Gastrocnemius medialis (tissue), 4 donors: ENCODE measurements around the gene PRDX3. TPM values are rescaled to one million over a fixed set of nuclear protein-coding genes. Genes with fewer than 3 reads are reported as not detected.

Experiments
- ATAC-seq, 2 donors: fragments of 150-250 bp; one replicate each; pipeline ENCODE4 v1.9.1; 2016
- DNase-seq, 2 donors: peaks; one replicate each; pipeline ENCODE4 v3.0.0-alpha.2; 2019
- H3K27ac ChIP-seq, 4 donors: fragments of 200-600 bp; sonication (generic); 1 replicate in 1 of 4; 2 replicates in 3 of 4; pipeline ENCODE4 v1.5.1; 2016 to 2018; ENCODE audit warnings: mild to moderate bottlenecking in 2 of 4, moderate library complexity in 1 of 4
- H3K27me3 ChIP-seq, 3 donors: fragments of 200-600 bp; sonication (generic) in 2 of 3; 1 replicate in 1 of 3; 2 replicates in 2 of 3; pipeline versions ENCODE4 v1.5.1 to v1.6.0; 2016 to 2019; ENCODE audit warnings: mild to moderate bottlenecking in 1 of 3, moderate library complexity in 1 of 3
- H3K36me3 ChIP-seq, 2 donors: fragments of 200-600 bp; sonication (generic) in 1 of 2; one replicate each; pipeline ENCODE4 v1.5.1; 2017 to 2018
- H3K4me1 ChIP-seq, 2 donors: fragments of 200-600 bp; sonication (generic) in 1 of 2; one replicate each; pipeline ENCODE4 v1.5.1; 2016 to 2017; ENCODE audit warnings: mild to moderate bottlenecking in 2 of 2
- H3K4me3 ChIP-seq, 4 donors: fragments of 200-600 bp; sonication (generic) in 3 of 4; 1 replicate in 1 of 4; 2 replicates in 3 of 4; pipeline ENCODE4 v1.5.1; 2016 to 2019; ENCODE audit warnings: mild to moderate bottlenecking in 2 of 4
- H3K9me3 ChIP-seq, 3 donors: fragments of 200-600 bp; sonication (generic) in 2 of 3; 1 replicate in 1 of 3; 2 replicates in 2 of 3; pipeline ENCODE4 v1.5.1; 2016 to 2019
- POLR2A ChIP-seq, 2 donors: fragments of 450-650 bp; IDR thresholded peaks; one replicate each; pipeline ENCODE4 v1.6.1; 2017; ENCODE audit warnings: antibody characterized with exemption in 2 of 2, mild to moderate bottlenecking in 2 of 2, moderate library complexity in 2 of 2
- in situ Hi-C, 4 donors: fragments of 200-750 bp; cut with MboI; loops; one replicate each; pipeline versions ENCODE4 v1.15.0 to v1.8.0; 2017; ENCODE audit warnings: low sequenced_read_pairs in 4 of 4
- intact Hi-C: fragments of 100-400 bp; cut with DNase I; formaldehyde crosslinking; loops from one replicate; pipeline ENCODE4 v1.15.1; 2023; ENCODE audit warnings: low total_unique reads
- total RNA-seq, 4 donors: library from RNA; depleted of rRNA; stranded (reverse); fragments of >200 nt; gene quantifications; one replicate each; pipeline versions ENCODE4 v1.1.0 to v1.2.3, GENCODE V29; 2016
- TF ChIP-seq, protein P1 (sequence below), 5 experiments: fragments of 450-650 bp in 3 of 5; fragments of 200-600 bp in 2 of 5; sonication (generic) in 2 of 5; IDR thresholded peaks in 4 of 5; conservative IDR thresholded peaks in 1 of 5; 1 replicate in 4 of 5; 2 replicates in 1 of 5; pipeline ENCODE4 v1.5.1; 2016 to 2019; ENCODE audit warnings: antibody characterized with exemption in 5 of 5, mild to moderate bottlenecking in 3 of 5, moderate library complexity in 3 of 5

Gene PRDX3
- total RNA-seq, 4 donors from 2014 or later: 227 to 342 (median 250) TPM

DNA sequence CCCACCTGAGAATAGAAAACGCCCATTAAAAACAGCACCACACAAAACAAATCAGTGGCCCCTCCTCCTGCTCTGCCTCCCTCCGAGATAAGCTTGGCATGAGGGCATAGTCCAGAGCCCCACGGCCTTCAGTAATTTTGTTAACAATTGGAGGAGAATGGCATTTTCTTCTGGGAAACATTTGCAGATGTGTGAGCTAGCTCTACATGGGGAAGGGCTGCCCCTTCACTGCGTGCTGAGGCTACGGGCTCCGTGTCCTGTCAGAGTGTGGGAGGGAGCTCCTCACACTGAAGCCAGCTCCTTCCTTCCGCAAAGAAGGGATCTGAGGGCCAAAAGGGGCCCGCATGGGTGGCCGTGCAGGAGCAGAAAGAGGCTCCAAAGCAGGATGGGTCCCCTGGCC lies 43.9 kb upstream of the PRDX3 start:
- H3K4me3 ChIP-seq: peak overlapping the region in 2 of 4 donors; percentile 5 to 7
- ATAC-seq: no peak

GRCh38 chr10:119221666-119222065 lies 43.1 kb upstream of the PRDX3 start:
- Histone ChIP-seq H3K4me3 (no peak overlapping the region), H3K27me3 (no peaks in the 10 kb centered on the region), H3K4me1 (peaks cover 7 to 18% of the 10 kb centered on the region in 2 donors), H3K9me3 (no peaks in the 10 kb centered on the region), H3K27ac (peak overlapping the region; percentile 64 to 74 (median 69)), H3K36me3 (no peaks in the 10 kb centered on the region)
- no peak for ATAC-seq
- in situ Hi-C loops (no loop called here), intact Hi-C loops (no loop called here)
- TF ChIP-seq POLR2A (IDR thresholded peaks at IDR 0.05): no peak
- TF ChIP-seq, protein P1, sequence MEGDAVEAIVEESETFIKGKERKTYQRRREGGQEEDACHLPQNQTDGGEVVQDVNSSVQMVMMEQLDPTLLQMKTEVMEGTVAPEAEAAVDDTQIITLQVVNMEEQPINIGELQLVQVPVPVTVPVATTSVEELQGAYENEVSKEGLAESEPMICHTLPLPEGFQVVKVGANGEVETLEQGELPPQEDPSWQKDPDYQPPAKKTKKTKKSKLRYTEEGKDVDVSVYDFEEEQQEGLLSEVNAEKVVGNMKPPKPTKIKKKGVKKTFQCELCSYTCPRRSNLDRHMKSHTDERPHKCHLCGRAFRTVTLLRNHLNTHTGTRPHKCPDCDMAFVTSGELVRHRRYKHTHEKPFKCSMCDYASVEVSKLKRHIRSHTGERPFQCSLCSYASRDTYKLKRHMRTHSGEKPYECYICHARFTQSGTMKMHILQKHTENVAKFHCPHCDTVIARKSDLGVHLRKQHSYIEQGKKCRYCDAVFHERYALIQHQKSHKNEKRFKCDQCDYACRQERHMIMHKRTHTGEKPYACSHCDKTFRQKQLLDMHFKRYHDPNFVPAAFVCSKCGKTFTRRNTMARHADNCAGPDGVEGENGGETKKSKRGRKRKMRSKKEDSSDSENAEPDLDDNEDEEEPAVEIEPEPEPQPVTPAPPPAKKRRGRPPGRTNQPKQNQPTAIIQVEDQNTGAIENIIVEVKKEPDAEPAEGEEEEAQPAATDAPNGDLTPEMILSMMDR (IDR thresholded peaks at IDR 0.05 in 4 of 5, conservative IDR thresholded peaks at IDR 0.05 in 1 of 5): no peak
- no peak for DNase-seq

More for the DNA sequence above, 43.9 kb upstream of the PRDX3 start:
- no peaks in the 10 kb centered on the region for H3K27me3 ChIP-seq
- DNase-seq: no peak
- in situ Hi-C loops: no loop called here
- peaks cover 7 to 18% of the 10 kb centered on the region in 2 donors for H3K4me1 ChIP-seq
- intact Hi-C loops: no loop called here
- TF ChIP-seq, protein P1 (IDR thresholded peaks at IDR 0.05 in 4 of 5, conservative IDR thresholded peaks at IDR 0.05 in 1 of 5): no peak
- TF ChIP-seq POLR2A (IDR thresholded peaks at IDR 0.05): no peak
- no peaks in the 10 kb centered on the region for H3K36me3 ChIP-seq
- no peaks in the 10 kb centered on the region for H3K9me3 ChIP-seq
- H3K27ac ChIP-seq: peak overlapping the region; percentile 64 to 74 (median 69)

DNA sequence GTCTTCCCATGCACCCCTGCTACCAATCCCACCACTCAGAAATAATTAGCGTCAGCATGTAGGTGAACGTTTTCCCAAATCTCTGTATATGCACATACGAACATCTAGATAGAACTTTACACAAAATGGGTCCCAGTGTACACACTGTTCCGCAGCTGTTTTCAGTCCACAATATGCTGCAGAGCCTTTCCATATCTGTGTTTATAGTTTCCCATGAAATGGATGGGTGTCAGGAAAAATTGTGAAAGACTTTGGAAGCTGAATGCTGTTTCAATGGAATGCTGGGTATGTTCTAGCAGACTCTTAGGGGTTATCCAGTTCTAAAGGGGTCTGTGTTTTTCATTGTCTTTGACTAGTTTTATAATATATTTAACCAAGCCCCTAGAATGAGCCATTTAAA lies 42.6 kb upstream of the PRDX3 start:
- no peak for DNase-seq
- peaks cover 7 to 18% of the 10 kb centered on the region in 2 donors for H3K4me1 ChIP-seq
- no peaks in the 10 kb centered on the region for H3K27me3 ChIP-seq
- peak in 1 of 2 donors; percentile 7 for TF ChIP-seq POLR2A (IDR thresholded peaks at IDR 0.05)
- TF ChIP-seq, protein P1 (IDR thresholded peaks at IDR 0.05 in 4 of 5, conservative IDR thresholded peaks at IDR 0.05 in 1 of 5): no peak
- in situ Hi-C loops (no loop called here), intact Hi-C loops (no loop called here)
- no peaks in the 10 kb centered on the region for H3K9me3 ChIP-seq
- peak overlapping the region in 1 of 4 donors; percentile 2 for H3K4me3 ChIP-seq
- peak overlapping the region; percentile 64 to 74 (median 69) for H3K27ac ChIP-seq
- no peaks in the 10 kb centered on the region for H3K36me3 ChIP-seq
- ATAC-seq: peak in 1 of 2 donors; percentile 59

- TF ChIP-seq, protein P1 (IDR thresholded peaks at IDR 0.05 in 4 of 5, conservative IDR thresholded peaks at IDR 0.05 in 1 of 5): no peak
- no peak for TF ChIP-seq POLR2A (IDR thresholded peaks at IDR 0.05)
- in situ Hi-C loops (loop anchor here in 1 of 4 donors (10.0 kb wide), 1 partner anchor 195 kb away; no protein-coding TSS in a partner anchor), intact Hi-C loops (loop anchor here (5.0 kb wide), 1 partner anchor 32 kb away; no protein-coding TSS in a partner anchor)
- Histone ChIP-seq H3K36me3 (no peaks in the 10 kb centered on the region), H3K27ac (peak overlapping the region; percentile 64 to 74 (median 69)), H3K4me1 (peaks cover 7 to 18% of the 10 kb centered on the region in 2 donors), H3K4me3 (no peak overlapping the region), H3K9me3 (no peaks in the 10 kb centered on the region), H3K27me3 (no peaks in the 10 kb centered on the region)
- DNase-seq (no peak), ATAC-seq (no peak)
These were observed 41.3 kb upstream of the PRDX3 start for GRCh38 chr10:119219871-119220270.
